ENCODE data around the gene TTC39C. TPM values are rescaled to one million over a fixed set of nuclear protein-coding genes. Genes with fewer than 3 reads are reported as not detected.
A peak's percentile ranks its signal among the peaks of the same experiment; 100 is the strongest.

The TTC39C gene
- total RNA-seq, 2 experiments from 2014 or later = 31.4 to 47.0 TPM

DNA sequence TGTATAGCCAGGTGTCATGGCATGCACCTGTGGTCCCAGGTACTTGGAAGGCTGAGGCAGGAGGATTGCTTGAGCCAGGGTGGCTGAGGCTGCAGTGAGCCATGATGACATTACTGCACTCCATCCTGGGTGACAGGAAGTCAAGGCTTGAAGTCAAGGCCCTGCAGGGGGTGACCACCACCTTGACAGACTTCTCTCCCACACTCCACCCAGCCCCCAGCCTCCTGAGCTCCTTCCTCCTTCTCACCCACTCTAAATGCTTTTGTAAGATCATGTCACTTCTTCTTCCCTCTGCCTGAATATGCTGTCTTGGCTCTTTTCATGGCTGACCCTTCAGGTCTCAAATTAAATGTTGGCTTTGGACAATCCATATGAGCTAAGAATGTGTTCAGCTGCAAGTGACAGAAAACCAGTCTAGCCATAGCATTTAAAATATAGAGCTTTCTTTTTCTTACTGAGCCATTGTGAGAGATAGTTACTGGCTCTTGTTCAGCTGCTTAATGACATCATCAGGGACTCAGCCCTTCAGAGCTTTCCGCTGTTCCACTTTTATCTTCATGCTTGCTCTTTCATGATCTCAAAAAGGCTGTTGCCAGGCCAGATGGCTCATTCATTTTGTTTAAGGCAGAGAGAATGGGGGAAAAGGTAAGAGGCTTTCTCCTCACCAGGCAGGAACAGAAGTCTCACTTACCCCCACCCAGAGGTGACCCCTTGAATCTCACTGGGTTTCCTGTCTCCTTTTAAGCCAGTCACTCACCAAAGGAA is 36.7 kb upstream of the TTC39C start:
- Histone ChIP-seq H4K20me1 (ENCODE audit: insufficient read depth, low read length) (no peaks in the 10 kb centered on the region), H3K4me2 (ENCODE audit: low read length) (no peak overlapping the region), H3K9me2 (ENCODE audit: insufficient read depth, low read length) (no peaks in the 10 kb centered on the region), H3K4me1 (ENCODE audit: insufficient read depth, low read length, poor library complexity, severe bottlenecking) (peaks cover 14% of the 10 kb centered on the region), H3K27ac (ENCODE audit: low read depth, low read length, poor library complexity, severe bottlenecking) (no peak overlapping the region), H3K4me3 (ENCODE audit: low read depth, low read length, poor library complexity, severe bottlenecking) (no peak overlapping the region), H3K9me3 (ENCODE audit: low read length) (no peaks in the 10 kb centered on the region), H3K79me2 (ENCODE audit: insufficient read depth, low read depth, low read length) (no peaks in the 10 kb centered on the region), H3K36me3 (ENCODE audit: insufficient read depth, low read length) (no peaks in the 10 kb centered on the region), H2AFZ (ENCODE audit: low read length) (no peak overlapping the region)
- intact Hi-C loops (cut with micrococcal nuclease; ENCODE audit: unreplicated experiment) = no loop called here
- CTCF ChIA-PET (ENCODE audit: unreplicated experiment) = no interaction called here
- no peak for TF ChIP-seq EZH2phosphoT487 (IDR thresholded peaks at IDR 0.05; ENCODE audit: borderline replicate concordance, low read depth, low read length)
- TF ChIP-seq, protein P1, sequence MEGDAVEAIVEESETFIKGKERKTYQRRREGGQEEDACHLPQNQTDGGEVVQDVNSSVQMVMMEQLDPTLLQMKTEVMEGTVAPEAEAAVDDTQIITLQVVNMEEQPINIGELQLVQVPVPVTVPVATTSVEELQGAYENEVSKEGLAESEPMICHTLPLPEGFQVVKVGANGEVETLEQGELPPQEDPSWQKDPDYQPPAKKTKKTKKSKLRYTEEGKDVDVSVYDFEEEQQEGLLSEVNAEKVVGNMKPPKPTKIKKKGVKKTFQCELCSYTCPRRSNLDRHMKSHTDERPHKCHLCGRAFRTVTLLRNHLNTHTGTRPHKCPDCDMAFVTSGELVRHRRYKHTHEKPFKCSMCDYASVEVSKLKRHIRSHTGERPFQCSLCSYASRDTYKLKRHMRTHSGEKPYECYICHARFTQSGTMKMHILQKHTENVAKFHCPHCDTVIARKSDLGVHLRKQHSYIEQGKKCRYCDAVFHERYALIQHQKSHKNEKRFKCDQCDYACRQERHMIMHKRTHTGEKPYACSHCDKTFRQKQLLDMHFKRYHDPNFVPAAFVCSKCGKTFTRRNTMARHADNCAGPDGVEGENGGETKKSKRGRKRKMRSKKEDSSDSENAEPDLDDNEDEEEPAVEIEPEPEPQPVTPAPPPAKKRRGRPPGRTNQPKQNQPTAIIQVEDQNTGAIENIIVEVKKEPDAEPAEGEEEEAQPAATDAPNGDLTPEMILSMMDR (conservative IDR thresholded peaks at IDR 0.05; ENCODE audit: low read length) = no peak
- POLR2A ChIA-PET = interaction anchor here (0.7 to 1.8 kb wide), 3 partner anchors 32 to 370 kb away, joined by 3 to 5 read pairs (median 3); no protein-coding TSS in a partner anchor
- no peak for DNase-seq (ENCODE audit: low spot score)
- BruUV-seq (replicated peaks) = no TSS peak

DNA sequence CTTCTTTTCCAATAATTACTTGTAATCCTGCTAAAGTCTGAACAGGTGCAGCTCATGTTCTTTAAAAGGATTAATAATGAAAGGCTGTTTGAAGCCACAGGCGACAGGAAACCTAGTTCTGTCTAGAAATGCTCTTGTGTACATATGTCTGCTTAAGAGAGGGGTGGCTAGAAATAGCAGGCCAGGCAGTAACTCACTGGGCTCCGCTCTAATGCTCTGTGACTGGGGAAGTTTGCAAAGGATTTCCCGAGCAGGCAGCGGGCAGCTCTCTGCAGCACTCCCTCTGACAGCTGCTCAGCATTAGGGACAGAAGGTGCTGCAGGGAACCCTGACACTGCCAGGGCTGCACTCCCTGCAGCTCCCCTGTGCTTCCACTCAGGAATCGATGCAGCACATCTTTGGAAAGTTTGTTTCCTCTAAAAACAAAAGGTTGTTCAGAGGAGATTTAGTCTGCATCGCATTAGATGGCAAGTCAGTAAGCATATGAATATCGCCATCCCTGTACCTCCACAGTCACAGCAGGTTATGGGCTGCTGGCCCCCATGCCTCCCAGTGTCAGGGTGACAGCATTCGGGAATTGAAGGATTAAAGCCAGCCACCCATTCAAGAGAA is 33.1 kb upstream of the TTC39C start:
- DNase-seq (ENCODE audit: low spot score) = peak; percentile 68
- Histone ChIP-seq H2AFZ (ENCODE audit: low read length) (no peak overlapping the region), H3K79me2 (ENCODE audit: insufficient read depth, low read depth, low read length) (no peaks in the 10 kb centered on the region), H3K4me1 (ENCODE audit: insufficient read depth, low read length, poor library complexity, severe bottlenecking) (peaks cover 14% of the 10 kb centered on the region), H3K9me3 (ENCODE audit: low read length) (no peaks in the 10 kb centered on the region), H3K27ac (ENCODE audit: low read depth, low read length, poor library complexity, severe bottlenecking) (no peak overlapping the region), H3K4me3 (ENCODE audit: low read depth, low read length, poor library complexity, severe bottlenecking) (no peak overlapping the region), H3K9me2 (ENCODE audit: insufficient read depth, low read length) (no peaks in the 10 kb centered on the region), H3K36me3 (ENCODE audit: insufficient read depth, low read length) (no peaks in the 10 kb centered on the region), H4K20me1 (ENCODE audit: insufficient read depth, low read length) (no peaks in the 10 kb centered on the region), H3K4me2 (ENCODE audit: low read length) (peak overlapping the region; percentile 33)
- ChIA-PET CTCF (ENCODE audit: unreplicated experiment) (no interaction called here), POLR2A (interaction anchor here (0.5 to 1.8 kb wide), 5 partner anchors 9 to 92 kb away, joined by 3 to 6 read pairs (median 3); no protein-coding TSS in a partner anchor)
- TF ChIP-seq, protein P1 (conservative IDR thresholded peaks at IDR 0.05; ENCODE audit: low read length) = no peak
- TF ChIP-seq EZH2phosphoT487 (IDR thresholded peaks at IDR 0.05; ENCODE audit: borderline replicate concordance, low read depth, low read length) = no peak
- intact Hi-C loops (cut with micrococcal nuclease; ENCODE audit: unreplicated experiment) = no loop called here
- BruUV-seq (replicated peaks) = no TSS peak
